Measurements from ENCODE around the gene PSAP. TPM values are rescaled to one million over a fixed set of nuclear protein-coding genes. Genes with fewer than 3 reads are reported as not detected.
A peak's percentile ranks its signal among the peaks of the same experiment; 100 is the strongest.

PSAP gene
- total RNA-seq, 2 donors from 2014 or later: 787 to 1,159 TPM

- DNase-seq (ENCODE audit: low spot score): no peak
- intact Hi-C loops (cut with DNase I): loop anchor here in 1 of 2 donors (10.0 kb wide), 2 partner anchors 59 to 61 kb away; partner anchors contain the start of gene VSIR
Measured at GRCh38 chr10:71833451-71834342, 17.4 kb downstream of the PSAP start.

DNA sequence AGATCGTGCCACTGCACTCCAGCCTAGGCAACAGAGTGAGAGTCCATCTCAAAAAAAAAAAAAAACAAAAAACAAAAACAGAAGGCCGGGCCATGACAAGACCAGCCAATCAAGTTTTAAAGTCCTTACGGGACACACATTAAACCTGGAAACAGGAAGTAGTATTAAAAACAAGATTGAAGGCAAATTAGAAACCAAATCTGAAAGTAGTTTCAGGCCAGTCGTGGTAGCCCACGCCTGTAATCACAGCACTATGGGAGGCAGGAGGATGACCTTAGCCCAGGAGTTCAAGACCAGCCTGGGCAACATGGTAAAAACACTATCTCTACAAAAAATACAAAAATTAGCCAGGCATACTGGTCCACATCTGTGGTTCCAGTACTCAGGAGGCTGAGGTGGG lies 18.1 kb downstream of the PSAP start:
- DNase-seq (ENCODE audit: low spot score): no peak
- intact Hi-C loops (cut with DNase I): loop anchor here in 1 of 2 donors (10.0 kb wide), 2 partner anchors 58 to 62 kb away; partner anchors contain the start of gene VSIR

DNA sequence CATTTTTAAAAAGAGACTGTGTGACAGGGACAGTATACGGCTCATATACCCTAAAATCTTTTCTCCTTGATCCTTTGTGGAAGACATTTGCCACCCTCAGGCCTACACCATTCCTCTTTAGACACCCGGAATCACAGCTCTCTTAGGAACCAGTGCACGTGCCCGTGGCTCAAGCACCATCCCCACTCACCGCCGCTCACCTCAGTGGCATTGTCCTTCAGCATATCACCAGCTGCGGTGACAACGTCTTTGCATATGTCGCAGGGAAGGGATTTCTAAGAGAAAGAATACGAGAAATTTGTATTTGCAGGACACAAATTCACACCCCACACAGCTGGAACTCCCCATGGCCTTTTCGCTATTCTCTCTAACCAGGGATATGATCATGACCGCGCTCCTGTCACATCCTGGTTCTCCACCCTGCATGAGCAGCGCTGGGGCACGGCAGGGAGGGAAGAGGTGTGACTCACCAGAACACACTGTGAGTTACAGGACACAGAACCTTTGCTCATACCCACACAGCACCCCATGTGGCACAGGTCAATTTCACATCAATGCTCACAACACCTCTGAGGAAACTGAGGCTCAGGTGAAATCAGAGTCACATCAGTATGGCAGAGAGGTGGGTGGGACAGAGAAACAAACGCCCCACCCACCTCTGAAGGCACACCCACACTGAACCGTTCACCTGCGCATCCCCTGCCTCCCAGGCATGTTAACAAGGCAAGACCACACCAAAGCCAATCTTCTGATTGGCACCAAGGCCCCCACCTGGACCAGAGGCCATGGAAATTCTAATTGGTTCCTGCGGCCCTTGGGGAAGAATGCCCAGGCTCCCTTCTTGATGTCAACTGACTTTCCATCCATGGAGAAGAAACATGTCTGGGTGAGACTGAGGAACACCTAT lies 19.2 kb downstream of the PSAP start:
- intact Hi-C loops (cut with DNase I): loop anchor here in 1 of 2 donors (10.0 kb wide), 2 partner anchors 57 to 63 kb away; partner anchors contain the start of gene VSIR
- DNase-seq (ENCODE audit: low spot score): peak; percentile 59

GRCh38 chr10:71830726-71831125 lies 20.3 kb downstream of the PSAP start:
- DNase-seq (ENCODE audit: low spot score): no peak
- intact Hi-C loops (cut with DNase I): loop anchor here in 1 of 2 donors (10.0 kb wide), 2 partner anchors 56 to 64 kb away; partner anchors contain the start of gene VSIR

GRCh38 chr10:71829896-71830295 lies 21.2 kb downstream of the PSAP start:
- intact Hi-C loops (cut with DNase I): loop anchor here in 1 of 2 donors (10.0 kb wide), 2 partner anchors 55 to 65 kb away; partner anchors contain the start of gene VSIR
- no peak for DNase-seq (ENCODE audit: low spot score)

- intact Hi-C loops (cut with DNase I): no loop called here
- DNase-seq (ENCODE audit: low spot score): peak; percentile 77
Measured at GRCh38 chr10:71829171-71829570, 21.9 kb downstream of the PSAP start.

- no peak for DNase-seq (ENCODE audit: low spot score)
- intact Hi-C loops (cut with DNase I): no loop called here
Measured at GRCh38 chr10:71828702-71829101, 22.3 kb downstream of the PSAP start.

GRCh38 chr10:71827852-71828251 lies 23.2 kb downstream of the PSAP start:
- no peak for DNase-seq (ENCODE audit: low spot score)
- intact Hi-C loops (cut with DNase I): no loop called here

DNA sequence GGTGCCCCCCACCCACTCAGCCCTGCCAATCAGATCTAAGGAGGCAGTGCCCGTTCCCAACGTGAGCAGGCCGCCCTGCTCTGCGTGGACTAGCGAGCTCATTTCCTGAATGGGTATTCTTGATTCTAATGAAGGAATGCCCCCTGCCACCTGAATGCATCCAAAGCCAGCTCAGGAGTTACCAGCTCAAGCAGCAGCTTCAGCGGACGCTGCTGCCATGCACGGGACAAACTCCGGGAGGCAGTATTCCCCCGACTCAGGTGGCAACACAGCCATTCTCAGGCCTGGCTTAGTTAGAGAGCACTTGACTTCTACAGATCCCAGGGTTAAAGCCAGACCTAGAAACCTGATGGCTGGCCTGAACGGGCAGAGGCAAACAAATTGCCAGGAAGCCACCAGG lies 25.8 kb downstream of the PSAP start:
- intact Hi-C loops (cut with DNase I): no loop called here
- no peak for DNase-seq (ENCODE audit: low spot score)

- DNase-seq (ENCODE audit: low spot score): no peak
- intact Hi-C loops (cut with DNase I): no loop called here
Measured at GRCh38 chr10:71824333-71824732, 26.7 kb downstream of the PSAP start.

DNA sequence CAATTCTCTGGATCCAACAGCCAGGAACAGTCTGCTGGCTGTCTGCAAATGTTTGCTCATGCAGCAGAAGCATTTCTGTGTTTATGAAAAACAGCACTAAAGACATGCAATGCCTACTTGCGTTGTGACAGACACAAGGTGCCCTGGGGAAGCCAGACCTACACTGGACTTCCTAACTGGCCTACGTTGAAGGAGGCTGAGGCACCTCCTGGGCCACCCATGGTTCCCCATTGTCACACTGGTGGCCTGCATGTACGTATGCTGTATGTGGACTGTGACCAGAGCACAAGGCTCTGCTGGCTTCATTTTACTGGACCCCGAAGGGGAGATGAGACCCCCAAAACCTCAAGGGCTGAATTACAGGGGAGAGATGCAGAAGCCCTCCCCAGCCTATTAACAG lies 27.7 kb downstream of the PSAP start:
- intact Hi-C loops (cut with DNase I): no loop called here
- DNase-seq (ENCODE audit: low spot score): no peak

DNA sequence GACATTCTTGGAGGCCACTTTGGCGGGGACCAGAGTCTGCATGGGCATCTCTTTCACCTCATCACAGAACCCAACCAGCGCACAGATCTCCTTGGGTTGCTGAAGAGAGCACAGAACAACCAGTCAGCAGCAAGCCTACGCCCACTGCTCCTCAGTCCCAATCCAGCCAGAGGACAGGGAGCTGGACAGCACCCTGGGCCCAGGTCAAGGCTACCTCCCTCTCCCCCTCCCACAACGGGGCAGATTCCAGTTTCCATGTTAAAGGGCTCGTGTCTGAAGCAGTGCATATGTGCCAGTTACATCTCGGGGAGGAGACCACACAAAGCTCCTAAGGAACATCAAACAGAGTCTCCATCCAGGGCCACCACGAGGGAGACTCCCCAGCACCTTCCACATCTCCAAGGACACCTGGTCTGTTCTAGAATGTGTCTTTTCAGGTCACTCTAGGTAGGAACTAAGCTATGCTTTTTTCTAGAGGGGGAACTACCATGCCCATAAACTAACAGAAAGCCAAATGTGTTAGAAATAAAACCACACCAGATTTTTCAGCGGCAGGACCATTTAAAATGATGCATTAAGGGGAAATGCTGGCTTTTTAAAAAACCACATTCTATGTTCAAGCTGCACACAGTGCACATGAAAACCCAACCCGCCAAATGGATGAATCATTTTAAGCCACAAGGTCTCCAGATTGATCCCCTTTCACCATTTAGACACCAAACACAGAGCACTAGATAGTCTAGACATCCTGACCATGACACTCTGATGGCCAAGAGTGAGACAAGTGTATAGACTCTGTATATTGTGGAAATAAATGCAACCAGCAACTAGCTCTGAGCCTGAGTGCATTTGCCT lies 28.9 kb downstream of the PSAP start:
- DNase-seq (ENCODE audit: low spot score): no peak
- intact Hi-C loops (cut with DNase I): no loop called here

GRCh38 chr10:71820966-71821365 lies 30.1 kb downstream of the PSAP start:
- intact Hi-C loops (cut with DNase I): no loop called here
- DNase-seq (ENCODE audit: low spot score): no peak

DNA sequence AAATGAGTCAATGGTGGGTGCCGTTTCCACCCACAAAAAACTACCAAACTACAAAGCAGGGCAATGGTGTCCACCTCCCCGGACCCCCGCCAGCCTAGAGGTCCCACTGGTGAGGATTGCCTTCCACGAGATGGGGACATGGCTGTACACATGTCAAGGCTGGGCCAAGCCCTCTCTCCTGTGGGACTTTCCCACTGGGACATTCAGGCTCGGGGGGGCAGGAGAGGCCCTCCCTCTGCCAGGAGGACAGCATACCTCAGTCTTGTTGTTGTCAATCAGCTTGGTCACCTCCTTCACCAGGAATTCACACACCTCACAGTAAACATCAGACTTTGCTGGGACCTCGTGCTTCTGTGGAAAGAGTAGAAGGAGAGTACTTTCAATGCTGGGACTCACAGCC lies 31.1 kb downstream of the PSAP start:
- intact Hi-C loops (cut with DNase I): loop anchor here in 1 of 2 donors (10.0 kb wide), 1 partner anchor 505 kb away; the partner anchor contains the start of gene SLC29A3
- DNase-seq (ENCODE audit: low spot score): no peak

GRCh38 chr10:71819441-71819861 lies 31.6 kb downstream of the PSAP start:
- DNase-seq (ENCODE audit: low spot score): peak; percentile 80
- intact Hi-C loops (cut with DNase I): loop anchor here in 1 of 2 donors (10.0 kb wide), 1 partner anchor 505 kb away; the partner anchor contains the start of gene SLC29A3

- DNase-seq (ENCODE audit: low spot score): no peak
- intact Hi-C loops (cut with DNase I): loop anchor here in 1 of 2 donors (10.0 kb wide), 1 partner anchor 504 kb away; the partner anchor contains the start of gene SLC29A3
Measured at GRCh38 chr10:71818674-71819260, 32.3 kb downstream of the PSAP start.

- DNase-seq (ENCODE audit: low spot score): peak; percentile 88
- intact Hi-C loops (cut with DNase I): loop anchor here in 1 of 2 donors (10.0 kb wide), 1 partner anchor 503 kb away; the partner anchor contains the start of gene SLC29A3
Measured at GRCh38 chr10:71817831-71818655, 33.0 kb downstream of the PSAP start.

All from posterior vena cava (tissue), 2 donors.